ENCODE results near the gene OTOGL.

- TF ChIP-seq CTCF (IDR thresholded peaks at IDR 0.05), result no peak
- no peak for TF ChIP-seq POLR2A (IDR thresholded peaks at IDR 0.05)
Observed at GRCh38 chr12:80059102-80059501, 40.2 kb upstream of the OTOGL start.
